Neural progenitor cell (in vitro differentiated cells): ENCODE data around the gene AFF3. TPM values are rescaled to one million over a fixed set of nuclear protein-coding genes. Genes with fewer than 3 reads are reported as not detected.

Experiments used
- DNase-seq: peaks from one replicate; pipeline ENCODE4 v3.0.0-alpha.2; 2016; ENCODE audit warnings: low spot score
- H2AFZ ChIP-seq: fragments of 200-600 bp; sonication (generic); replicated peaks from 2 replicates; pipeline ENCODE4 v1.6.1; 2016; ENCODE audit warnings: antibody characterized with exemption
- H3F3A ChIP-seq: fragments of 200-600 bp; sonication (generic); 2 replicates; pipeline ENCODE4 v1.6.1; 2016; ENCODE audit warnings: antibody characterized with exemption, low read depth
- H3K27ac ChIP-seq: fragments of 200-600 bp; sonication (generic); 2 replicates; pipeline ENCODE4 v1.5.1; 2016; ENCODE audit warnings: mild to moderate bottlenecking
- H3K27me3 ChIP-seq: fragments of 200-600 bp; sonication (generic); 2 replicates; pipeline ENCODE4 v1.6.1; 2016; ENCODE audit warnings: mild to moderate bottlenecking, moderate library complexity
- H3K36me3 ChIP-seq: fragments of 200-600 bp; sonication (generic); 2 replicates; pipeline ENCODE4 v1.5.1; 2016
- H3K4me1 ChIP-seq: fragments of 200-600 bp; sonication (generic); 2 replicates; pipeline ENCODE4 v1.6.1; 2016; ENCODE audit warnings: mixed run types
- H3K4me2 ChIP-seq: fragments of 200-600 bp; sonication (generic); 2 replicates; pipeline ENCODE4 v1.6.1; 2016
- H3K4me3 ChIP-seq: fragments of 200-600 bp; sonication (generic); 2 replicates; pipeline ENCODE4 v1.5.1; 2016
- H3K79me2 ChIP-seq: fragments of 200-600 bp; sonication (generic); 2 replicates; pipeline ENCODE4 v1.6.1; 2016; ENCODE audit warnings: low read depth
- H3K9ac ChIP-seq: fragments of 200-600 bp; sonication (generic); 2 replicates; pipeline ENCODE4 v1.6.1; 2016
- H3K9me3 ChIP-seq: fragments of 200-600 bp; sonication (generic); 2 replicates; pipeline ENCODE4 v1.5.1; 2016; ENCODE audit warnings: low read depth
- H4K20me1 ChIP-seq: fragments of 200-600 bp; sonication (generic); 2 replicates; pipeline ENCODE4 v1.6.1; 2016; ENCODE audit warnings: low read depth
- H3K27ac Mint-ChIP-seq: 3 replicates; pipeline ENCODE4 v1.8.0; 2021; ENCODE audit warnings: mixed read lengths
- H3K27me3 Mint-ChIP-seq: 2 replicates; pipeline ENCODE4 v1.8.0; 2022; ENCODE audit warnings: low read depth, mild to moderate bottlenecking, inconsistent platforms, moderate library complexity, mixed read lengths; ENCODE audit not compliant: insufficient read depth
- H3K36me3 Mint-ChIP-seq: 3 replicates; pipeline ENCODE4 v1.8.0; 2021; ENCODE audit warnings: mixed read lengths
- H3K4me1 Mint-ChIP-seq: 3 replicates; pipeline ENCODE4 v1.8.0; 2021; ENCODE audit warnings: mixed read lengths
- H3K4me3 Mint-ChIP-seq: 3 replicates; pipeline ENCODE4 v1.8.0; 2021; ENCODE audit warnings: mild to moderate bottlenecking, moderate library complexity, mixed read lengths
- H3K9me3 Mint-ChIP-seq: 3 replicates; pipeline ENCODE4 v1.8.0; 2020; ENCODE audit warnings: mixed read lengths
- EZH2 ChIP-seq: fragments of 200-600 bp; sonication (generic); IDR thresholded peaks from 2 replicates; pipeline ENCODE4 v1.6.1; 2017; ENCODE audit warnings: antibody characterized with exemption, mild to moderate bottlenecking, moderate library complexity
- EZH2phosphoT487 ChIP-seq: fragments of 200-600 bp; sonication (generic); IDR thresholded peaks from 2 replicates; pipeline ENCODE4 v1.6.1; 2017; ENCODE audit warnings: antibody characterized with exemption
- total RNA-seq: library from RNA; depleted of rRNA; stranded (reverse); fragments of >200 nt; gene quantifications from 2 replicates; pipeline ENCODE4 v1.2.3, GENCODE V29; 2015; ENCODE audit warnings: low replicate concordance
- TF ChIP-seq, protein P1 (sequence below): fragments of 200-600 bp; sonication (generic); IDR thresholded peaks from 2 replicates; pipeline ENCODE4 v1.5.1; 2017; ENCODE audit warnings: antibody characterized with exemption, mild to moderate bottlenecking

The AFF3 gene
- total RNA-seq, 1 donor from 2014 or later = 0.26 TPM

DNA sequence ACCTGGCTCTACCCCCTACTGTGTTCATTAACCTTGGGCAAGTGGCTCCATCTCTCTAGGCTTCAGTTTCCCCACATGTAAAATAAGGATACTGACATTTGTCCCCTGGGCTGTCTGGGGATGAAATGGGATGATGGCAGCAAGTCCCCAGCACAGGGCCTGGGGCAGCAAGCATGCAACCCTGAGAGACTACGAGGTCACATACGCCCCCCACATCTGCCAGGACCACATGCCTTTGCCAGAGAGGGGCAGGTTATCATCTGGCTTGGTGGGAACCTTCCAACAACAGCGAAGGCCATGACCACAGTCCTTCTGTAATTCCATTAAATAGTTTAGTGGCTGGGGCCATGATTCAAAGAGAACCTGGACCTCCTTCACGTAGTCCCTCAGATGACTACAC lies 506.7 kb downstream of the AFF3 start:
- H3K27ac ChIP-seq = no peak overlapping the region
- Mint-ChIP-seq H3K27me3 (peaks cover 3% of the 10 kb centered on the region), H3K27ac (no peak overlapping the region), H3K9me3 (no peaks in the 10 kb centered on the region), H3K36me3 (no peaks in the 10 kb centered on the region), H3K4me1 (peaks cover 11% of the 10 kb centered on the region), H3K4me3 (no peak overlapping the region)
- no peak for TF ChIP-seq EZH2phosphoT487
- TF ChIP-seq, protein P1, sequence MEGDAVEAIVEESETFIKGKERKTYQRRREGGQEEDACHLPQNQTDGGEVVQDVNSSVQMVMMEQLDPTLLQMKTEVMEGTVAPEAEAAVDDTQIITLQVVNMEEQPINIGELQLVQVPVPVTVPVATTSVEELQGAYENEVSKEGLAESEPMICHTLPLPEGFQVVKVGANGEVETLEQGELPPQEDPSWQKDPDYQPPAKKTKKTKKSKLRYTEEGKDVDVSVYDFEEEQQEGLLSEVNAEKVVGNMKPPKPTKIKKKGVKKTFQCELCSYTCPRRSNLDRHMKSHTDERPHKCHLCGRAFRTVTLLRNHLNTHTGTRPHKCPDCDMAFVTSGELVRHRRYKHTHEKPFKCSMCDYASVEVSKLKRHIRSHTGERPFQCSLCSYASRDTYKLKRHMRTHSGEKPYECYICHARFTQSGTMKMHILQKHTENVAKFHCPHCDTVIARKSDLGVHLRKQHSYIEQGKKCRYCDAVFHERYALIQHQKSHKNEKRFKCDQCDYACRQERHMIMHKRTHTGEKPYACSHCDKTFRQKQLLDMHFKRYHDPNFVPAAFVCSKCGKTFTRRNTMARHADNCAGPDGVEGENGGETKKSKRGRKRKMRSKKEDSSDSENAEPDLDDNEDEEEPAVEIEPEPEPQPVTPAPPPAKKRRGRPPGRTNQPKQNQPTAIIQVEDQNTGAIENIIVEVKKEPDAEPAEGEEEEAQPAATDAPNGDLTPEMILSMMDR = no peak
- no peak for TF ChIP-seq EZH2
- no peaks in the 10 kb centered on the region for H4K20me1 ChIP-seq
- H3K9ac ChIP-seq = no peak overlapping the region
- H3K4me1 ChIP-seq = no peaks in the 10 kb centered on the region
- no peaks in the 10 kb centered on the region for H3K9me3 ChIP-seq
- no peaks in the 10 kb centered on the region for H3F3A ChIP-seq
- no peak overlapping the region for H3K4me3 ChIP-seq
- no peaks in the 10 kb centered on the region for H3K79me2 ChIP-seq
- no peak for DNase-seq
- no peak overlapping the region for H2AFZ ChIP-seq
- H3K36me3 ChIP-seq = no peaks in the 10 kb centered on the region
- H3K4me2 ChIP-seq = no peak overlapping the region
- H3K27me3 ChIP-seq = no peaks in the 10 kb centered on the region

DNA sequence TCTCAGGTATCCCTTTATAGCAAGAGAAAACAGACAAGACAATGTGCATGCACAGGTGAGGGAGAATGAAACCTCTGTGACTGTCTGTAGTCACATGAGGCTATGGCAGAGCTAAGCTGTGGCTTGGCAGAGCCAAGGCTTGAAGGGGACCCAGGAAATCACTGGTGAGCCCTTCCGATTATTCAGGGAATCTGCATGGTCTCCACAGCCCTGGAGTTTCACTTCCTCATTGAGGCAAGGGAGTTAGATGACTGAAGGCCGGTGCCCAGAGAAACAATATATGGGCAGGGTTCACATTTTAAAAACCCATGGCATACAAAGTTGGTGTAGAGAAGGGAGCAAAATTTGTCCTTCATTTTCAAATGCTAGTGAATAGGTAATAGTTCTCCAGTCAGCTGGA lies 508.2 kb downstream of the AFF3 start:
- Histone ChIP-seq H3K9ac (no peak overlapping the region), H3K79me2 (no peaks in the 10 kb centered on the region), H3K4me1 (no peaks in the 10 kb centered on the region), H3K4me3 (no peak overlapping the region), H3K9me3 (no peaks in the 10 kb centered on the region), H4K20me1 (no peaks in the 10 kb centered on the region), H3K4me2 (no peak overlapping the region), H3K27ac (no peak overlapping the region), H3F3A (no peaks in the 10 kb centered on the region), H2AFZ (no peak overlapping the region), H3K36me3 (no peaks in the 10 kb centered on the region), H3K27me3 (no peaks in the 10 kb centered on the region)
- Mint-ChIP-seq H3K4me1 (peaks cover 11% of the 10 kb centered on the region), H3K27me3 (peaks cover 3% of the 10 kb centered on the region), H3K27ac (no peak overlapping the region), H3K36me3 (no peaks in the 10 kb centered on the region), H3K9me3 (no peaks in the 10 kb centered on the region), H3K4me3 (no peak overlapping the region)
- DNase-seq = no peak
- no peak for TF ChIP-seq EZH2phosphoT487
- no peak for TF ChIP-seq EZH2
- TF ChIP-seq, protein P1 = no peak

DNA sequence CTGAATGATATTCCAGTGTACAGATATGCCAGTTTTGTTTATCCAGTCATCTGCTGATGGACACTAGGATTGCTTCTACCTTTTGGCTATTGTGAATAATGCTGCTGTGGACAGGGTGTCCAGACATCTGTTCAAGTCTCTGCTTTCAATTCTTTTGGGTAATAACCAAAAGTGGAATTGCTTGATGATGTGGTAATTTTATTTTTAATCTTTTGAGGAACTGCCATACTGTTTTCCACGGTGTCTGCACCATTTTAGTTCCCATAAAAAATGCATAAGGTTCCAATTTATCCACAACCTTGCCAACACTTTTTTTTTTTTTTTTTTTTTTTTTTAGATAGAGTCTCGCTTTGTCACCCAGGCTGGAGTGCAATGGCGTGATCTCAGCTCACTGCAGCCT lies 510.7 kb downstream of the AFF3 start:
- Histone ChIP-seq H3K4me3 (no peak overlapping the region), H3K27me3 (no peaks in the 10 kb centered on the region), H3K36me3 (no peaks in the 10 kb centered on the region), H3K79me2 (no peaks in the 10 kb centered on the region), H3K9ac (no peak overlapping the region), H3K4me2 (no peak overlapping the region), H3K27ac (no peak overlapping the region), H3K4me1 (no peaks in the 10 kb centered on the region), H4K20me1 (no peaks in the 10 kb centered on the region), H3F3A (no peaks in the 10 kb centered on the region), H3K9me3 (no peaks in the 10 kb centered on the region), H2AFZ (no peak overlapping the region)
- Mint-ChIP-seq H3K9me3 (no peaks in the 10 kb centered on the region), H3K4me1 (peaks cover 4% of the 10 kb centered on the region), H3K36me3 (no peaks in the 10 kb centered on the region), H3K4me3 (no peak overlapping the region), H3K27ac (no peak overlapping the region), H3K27me3 (peaks cover 3% of the 10 kb centered on the region)
- no peak for DNase-seq
- no peak for TF ChIP-seq EZH2phosphoT487
- TF ChIP-seq, protein P1 = no peak
- no peak for TF ChIP-seq EZH2
